GM18499 (cell line): ENCODE measurements around the gene IKBKG.
"Not testable (repeated sequence)": the region's sequence is repeated elsewhere in the genome, so short reads cannot be mapped to it uniquely, and the experiment has no call there.

Source experiments
- ATAC-seq: cut with Tn5 transposase; IDR thresholded peaks from one replicate; pipeline ENCODE4 v1.9.1; 2021; ENCODE audit warnings: moderate number of reproducible peaks; ENCODE audit not compliant: insufficient read depth, unreplicated experiment

The IKBKG gene

GRCh38 chrX:154525606-154526490 lies 21.6 kb upstream of the IKBKG start:
- no peak for ATAC-seq

DNA sequence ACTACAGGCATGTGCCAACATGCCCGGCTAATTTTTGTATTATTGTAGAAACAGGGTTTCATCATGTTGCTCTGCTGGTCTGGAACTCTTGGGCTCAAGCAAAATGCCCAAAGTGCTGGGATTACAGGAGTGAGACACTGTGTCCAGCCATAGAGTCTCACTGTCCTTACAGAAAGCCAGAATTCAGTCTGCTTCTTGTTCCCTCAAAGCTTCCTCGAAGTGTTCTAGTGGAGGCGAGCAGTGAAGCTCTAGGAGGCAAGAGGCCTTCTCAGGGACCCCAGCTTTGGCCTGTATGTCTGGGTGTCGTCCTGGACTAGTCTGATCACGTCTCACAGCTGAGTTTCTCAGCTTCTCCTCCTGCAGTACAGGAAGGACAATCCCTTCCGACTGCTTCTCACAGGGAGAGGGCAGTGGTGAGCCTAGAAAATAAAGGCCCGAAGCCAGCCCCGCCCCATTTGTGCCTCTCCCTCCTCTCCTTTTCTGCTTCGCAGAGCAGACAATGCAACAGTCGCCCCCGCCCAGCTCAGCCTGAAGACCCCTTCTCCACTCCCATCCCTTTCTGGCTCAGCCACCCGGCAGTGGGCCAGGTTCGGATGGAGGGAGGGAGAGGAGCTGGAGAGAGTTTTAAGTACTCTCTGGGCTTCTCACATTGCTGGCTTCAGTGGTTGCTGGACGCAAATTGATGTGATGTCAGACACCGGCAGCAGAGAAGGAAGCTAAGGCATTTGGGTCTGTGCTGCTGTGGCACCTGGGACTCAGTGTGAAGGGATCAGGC lies 20.3 kb upstream of the IKBKG start:
- no peak for ATAC-seq

- ATAC-seq: no peak
Measured at GRCh38 chrX:154529206-154529612, 18.2 kb upstream of the IKBKG start.

DNA sequence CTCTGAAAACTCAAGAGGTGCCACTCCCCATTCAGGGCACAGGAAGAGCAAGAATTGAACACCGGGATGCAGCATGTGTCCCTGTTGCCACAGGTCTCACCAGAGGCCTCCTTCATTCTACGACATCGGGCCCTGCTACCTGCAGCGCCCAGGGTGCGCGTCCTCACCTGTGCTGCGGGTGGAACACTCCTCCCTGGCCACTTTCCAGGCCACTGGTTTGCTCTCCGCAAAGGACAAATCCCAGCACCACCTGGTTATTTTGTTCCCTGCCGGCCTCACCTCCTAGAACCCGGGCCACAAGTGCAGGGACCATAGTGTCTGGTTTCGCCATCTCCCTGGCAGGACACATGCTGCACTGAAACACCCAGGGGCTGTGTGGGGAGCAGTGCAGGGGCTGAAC lies 17.1 kb upstream of the IKBKG start:
- ATAC-seq: no peak

DNA sequence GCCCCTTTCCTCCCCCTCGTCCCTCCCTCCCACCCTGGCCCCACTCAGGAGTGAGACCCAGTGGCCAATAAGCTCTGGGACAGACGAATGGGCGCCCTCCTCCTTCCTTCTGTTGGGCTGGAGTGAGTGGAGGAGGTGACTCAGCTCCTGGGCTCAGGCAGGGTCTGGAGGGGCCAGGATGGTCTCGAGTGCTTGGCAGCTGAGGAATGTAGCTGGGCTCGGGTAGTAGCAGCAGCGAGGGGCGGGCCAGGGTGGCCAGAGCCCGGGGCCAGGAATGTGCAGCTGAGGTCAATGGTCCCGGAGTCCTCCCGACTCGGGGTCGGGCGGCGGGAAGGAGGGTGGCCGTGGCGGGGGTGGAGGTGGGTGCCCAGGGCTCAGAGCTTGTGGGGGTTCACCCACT lies 15.8 kb upstream of the IKBKG start:
- ATAC-seq: no peak

DNA sequence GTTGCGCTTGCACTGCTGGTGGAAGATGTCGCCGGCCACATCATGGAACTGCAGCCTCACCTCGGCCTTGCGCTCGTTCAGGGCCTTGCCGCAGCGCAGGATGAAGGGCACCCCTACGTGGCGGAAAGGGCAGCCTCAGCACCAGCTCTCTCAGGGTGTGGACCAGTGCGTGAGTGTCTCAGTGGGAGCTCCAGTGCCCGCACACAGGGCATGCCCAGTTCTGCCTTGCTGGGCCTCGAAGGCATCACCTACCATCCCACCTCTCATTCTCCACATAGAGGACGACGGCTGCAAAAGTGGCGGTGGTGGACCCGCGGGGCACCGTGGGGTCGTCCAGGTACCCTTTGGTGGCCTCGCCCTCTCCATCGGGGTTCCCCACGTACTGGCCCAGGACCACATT lies 14.7 kb upstream of the IKBKG start:
- ATAC-seq: no peak

DNA sequence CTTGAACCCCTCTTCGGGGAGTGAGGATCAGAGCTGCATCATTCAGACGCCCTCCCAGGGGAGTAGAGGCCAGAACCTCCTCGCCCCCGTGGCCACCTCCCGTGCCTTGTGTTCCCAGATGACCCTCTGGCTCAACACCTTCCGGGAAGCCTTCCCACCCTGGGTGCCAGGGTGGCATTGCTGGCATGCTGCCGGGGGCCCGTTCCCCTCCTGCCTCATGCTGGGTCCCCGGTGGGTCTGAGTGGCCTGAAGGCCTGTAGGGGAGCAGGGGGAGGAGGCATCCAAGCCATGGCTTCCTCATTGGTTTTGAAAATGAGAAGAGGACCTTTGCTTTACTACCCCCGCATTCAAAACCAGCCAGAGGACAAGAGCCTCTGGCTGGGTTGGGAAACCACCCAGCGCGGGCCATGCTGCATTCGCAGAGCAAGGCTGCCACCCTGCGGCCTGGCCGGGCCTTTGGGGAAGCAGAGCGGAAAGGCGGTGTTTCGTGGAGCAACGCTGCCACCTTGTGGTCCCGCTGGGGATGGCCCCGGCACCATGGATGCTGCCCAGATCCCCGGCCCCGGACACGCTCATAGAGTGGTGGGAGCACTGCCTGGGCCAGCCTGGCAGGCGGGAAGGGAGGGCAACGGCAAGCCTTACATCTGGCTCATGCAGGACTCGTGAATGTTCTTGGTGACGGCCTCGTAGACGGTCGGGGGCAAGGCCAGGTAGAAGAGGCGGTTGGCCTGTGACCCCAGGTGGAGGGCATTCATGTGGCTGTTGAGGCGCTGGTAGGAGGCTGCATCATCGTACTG lies 12.7 kb upstream of the IKBKG start:
- ATAC-seq: peak; percentile 81

GRCh38 chrX:154535892-154536291 lies 11.5 kb upstream of the IKBKG start:
- ATAC-seq: no peak

DNA sequence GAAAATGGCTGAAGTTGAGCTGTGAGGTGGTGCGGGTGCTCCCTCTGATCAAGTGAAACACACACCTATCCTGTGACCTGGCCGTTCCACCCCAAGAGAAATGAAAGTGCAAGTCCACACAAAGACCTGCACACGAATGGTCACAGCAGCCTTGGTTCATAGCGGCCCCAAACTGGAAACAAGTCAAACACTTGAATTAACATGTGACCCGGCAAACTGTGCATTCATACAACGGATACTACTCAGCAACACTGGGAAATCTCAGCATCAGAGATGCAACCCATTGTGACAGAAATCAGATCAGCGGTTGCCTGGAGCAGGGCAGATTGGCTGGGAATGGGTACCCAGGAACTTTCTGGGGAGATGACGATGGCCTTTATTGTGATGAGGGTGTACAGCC lies 8.3 kb upstream of the IKBKG start:
- no peak for ATAC-seq

DNA sequence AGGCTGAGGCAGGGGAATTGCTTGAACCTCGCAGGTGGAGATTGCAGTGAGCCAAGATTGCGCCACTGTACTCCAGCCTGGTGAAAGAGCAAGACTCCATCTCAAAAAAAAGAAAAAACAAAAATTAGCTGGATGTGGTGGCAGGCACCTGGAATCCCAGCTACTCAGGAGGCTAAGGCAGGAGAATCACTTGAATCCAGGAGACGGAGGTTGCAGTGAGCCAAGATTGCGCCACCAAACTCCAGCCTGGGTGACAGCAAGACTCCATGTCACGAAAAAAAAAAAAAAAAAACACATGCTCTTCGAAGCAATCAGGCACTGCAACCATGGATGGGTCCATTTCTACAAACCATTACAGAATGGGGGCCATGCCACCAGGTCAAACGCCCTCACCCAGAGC lies 7.1 kb upstream of the IKBKG start:
- ATAC-seq: not testable (repeated sequence)

GRCh38 chrX:154540897-154541535 lies 6.4 kb upstream of the IKBKG start:
- no peak for ATAC-seq

DNA sequence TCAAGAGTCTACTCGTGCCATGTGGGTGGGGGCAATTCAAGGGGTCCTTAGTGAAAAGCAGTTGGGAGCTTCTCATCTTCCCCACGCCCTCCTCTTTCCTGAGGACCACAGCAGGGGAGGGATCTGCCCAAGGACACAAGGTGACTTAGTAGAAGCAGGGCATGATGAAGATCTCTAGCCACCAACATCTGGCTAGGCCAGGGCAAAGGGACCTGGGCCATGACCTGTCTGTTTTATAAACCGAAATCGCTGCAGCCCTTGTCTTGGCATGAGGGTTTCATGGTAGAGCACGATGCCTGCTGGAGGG lies 5.9 kb upstream of the IKBKG start:
- no peak for ATAC-seq

GRCh38 chrX:154541896-154542722 lies 5.3 kb upstream of the IKBKG start:
- no peak for ATAC-seq

GRCh38 chrX:154542723-154543424 lies 4.5 kb upstream of the IKBKG start:
- ATAC-seq: no peak

DNA sequence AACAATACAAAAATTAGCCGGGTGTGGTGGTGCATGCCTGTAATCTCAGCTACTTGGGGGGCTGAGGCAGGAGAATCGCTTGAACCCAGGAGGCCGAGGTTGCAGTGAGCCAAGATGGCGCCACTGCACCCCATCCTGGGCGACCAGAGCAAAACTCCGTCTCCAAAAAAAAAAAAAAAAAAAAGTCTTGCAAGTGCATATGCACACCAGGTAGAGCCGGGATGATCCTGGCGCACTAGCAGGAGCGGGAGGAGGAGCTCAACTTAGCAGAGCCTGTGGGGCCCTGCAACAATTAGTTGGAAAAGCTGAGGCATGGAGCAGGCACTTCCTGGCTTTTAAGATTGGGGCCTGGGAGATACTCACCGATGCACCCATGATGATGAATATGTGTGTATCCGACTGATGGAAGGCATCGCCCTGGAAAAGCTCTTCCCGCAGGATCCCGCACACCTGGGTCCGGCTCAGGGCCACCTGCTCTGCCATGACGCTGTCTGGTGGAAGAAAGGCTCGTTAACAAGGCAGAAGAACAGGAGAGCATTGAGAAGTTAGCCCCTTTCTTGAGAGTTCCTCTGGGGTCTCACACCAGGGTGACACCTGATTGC lies 1.6 kb upstream of the IKBKG start:
- no peak for ATAC-seq

- peak; percentile 27 for ATAC-seq
Measured at GRCh38 chrX:154546354-154547244, 821 bp upstream of the IKBKG start, which contains the start of gene G6PD. TSS of gene G6PD (minus strand) at chrX:154546846. CDS start at chrX:154546155, 691 bp downstream.

DNA sequence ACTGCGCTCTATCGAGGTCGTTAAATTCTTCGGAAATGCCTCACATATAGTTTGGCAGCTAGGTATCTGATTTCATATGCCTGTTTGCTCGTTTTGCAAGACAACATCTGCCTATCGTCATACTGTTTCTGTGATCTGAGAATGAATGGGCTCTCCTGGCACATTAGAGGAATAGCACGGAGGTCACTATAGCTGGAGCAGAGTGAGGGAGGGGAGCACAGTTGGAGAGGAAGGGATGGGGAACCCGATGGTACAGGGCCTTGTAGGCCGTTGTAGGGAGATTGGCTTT lies 552 bp downstream of the IKBKG start:
- ATAC-seq: no peak

DNA sequence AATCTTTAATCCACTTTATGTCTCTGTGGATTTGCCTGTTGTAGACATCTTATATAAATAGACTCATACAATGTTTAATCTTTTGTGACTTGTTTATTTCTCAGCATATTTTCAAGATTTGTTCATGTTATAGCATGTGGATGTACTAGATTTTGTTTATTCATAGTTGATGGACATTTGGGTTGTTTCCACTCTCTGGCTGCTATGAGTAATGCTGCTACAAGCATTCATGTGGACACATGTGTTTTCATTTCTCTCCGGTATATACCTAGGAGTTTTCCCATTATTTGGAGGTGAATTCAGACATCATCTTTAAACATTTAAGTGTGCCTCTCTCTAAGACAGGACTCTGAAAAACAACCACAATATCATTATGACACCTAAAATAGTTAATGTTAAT lies 2.3 kb downstream of the IKBKG start:
- ATAC-seq: no peak
